HG02642 (cell line): ENCODE results near the gene ZSCAN9.

Source experiments
- ATAC-seq: cut with Tn5 transposase; IDR thresholded peaks from one replicate; pipeline ENCODE4 v1.9.1; 2021; ENCODE audit warnings: mild to moderate bottlenecking; ENCODE audit not compliant: unreplicated experiment, poor library complexity

The ZSCAN9 gene

GRCh38 chr6:28225056-28225834 is at the start of gene ZSCAN9:
ZSCAN9 (plus strand) TSS chr6:28225275; CDS start chr6:28227085, 1,810 bp downstream.
- peak; percentile 92 for ATAC-seq

DNA sequence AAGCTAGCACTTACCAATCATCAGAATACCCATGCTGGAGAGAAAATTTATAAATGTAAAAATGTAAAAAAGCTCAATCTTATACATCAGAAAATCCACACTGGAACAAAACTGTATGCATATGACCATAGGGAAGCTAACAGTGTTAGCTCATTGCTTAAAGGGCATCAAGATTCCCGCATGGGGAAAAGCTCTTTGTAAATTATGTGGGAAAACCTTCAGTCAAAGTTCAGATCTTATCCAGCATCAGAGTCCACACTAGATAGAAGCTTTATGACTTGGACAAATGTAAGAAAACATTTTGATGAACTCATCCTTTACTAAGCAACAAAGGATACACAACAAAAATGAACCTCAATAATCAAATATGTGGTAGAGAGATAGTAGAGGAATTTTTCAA is 48.7 kb upstream of the ZSCAN9 start:
- no peak for ATAC-seq

- ATAC-seq, result no peak
Measured at GRCh38 chr6:28182255-28182654, 42.8 kb upstream of the ZSCAN9 start.

DNA sequence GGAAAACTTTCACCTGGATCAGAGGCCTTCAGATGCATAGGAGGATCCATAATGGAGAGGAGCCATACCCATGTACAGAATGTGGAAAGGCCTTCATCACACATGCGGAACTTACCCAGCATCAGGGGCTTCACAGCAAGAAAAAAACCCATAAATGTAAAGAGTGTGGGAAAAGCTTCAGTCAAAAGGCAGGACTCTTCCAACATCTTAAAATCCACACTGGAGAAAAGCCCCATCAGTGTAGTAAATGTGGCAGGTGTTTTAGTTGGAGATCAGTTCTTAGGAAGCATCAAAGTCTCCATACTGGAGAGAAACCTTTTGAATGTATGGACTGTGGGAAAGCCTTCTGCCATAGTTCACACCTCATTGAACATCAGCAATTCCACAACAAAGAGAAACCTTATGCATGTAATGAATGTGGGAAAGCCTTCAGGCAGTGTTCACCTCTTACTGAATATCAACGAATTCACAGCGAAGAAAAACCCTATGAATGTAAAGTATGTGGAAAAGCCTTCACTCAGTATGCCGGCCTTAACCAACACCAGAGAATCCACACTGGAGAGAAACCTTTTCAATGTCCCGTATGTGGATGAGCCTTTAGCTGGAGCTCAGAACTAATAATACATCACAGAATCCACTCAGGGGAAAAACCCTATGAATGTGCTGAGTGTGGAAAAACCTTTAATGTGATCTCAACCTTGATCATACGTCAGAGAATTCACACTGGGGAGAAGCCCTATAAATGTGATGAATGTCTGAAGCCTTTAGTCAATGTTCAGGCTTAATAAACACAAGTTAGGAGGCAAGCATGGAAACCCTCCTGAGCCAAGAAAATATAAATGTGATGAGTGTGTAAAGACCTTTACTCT is 36.7 kb upstream of the ZSCAN9 start:
- no peak for ATAC-seq

GRCh38 chr6:28200020-28200419 is 25.1 kb upstream of the ZSCAN9 start:
- ATAC-seq, result no peak

DNA sequence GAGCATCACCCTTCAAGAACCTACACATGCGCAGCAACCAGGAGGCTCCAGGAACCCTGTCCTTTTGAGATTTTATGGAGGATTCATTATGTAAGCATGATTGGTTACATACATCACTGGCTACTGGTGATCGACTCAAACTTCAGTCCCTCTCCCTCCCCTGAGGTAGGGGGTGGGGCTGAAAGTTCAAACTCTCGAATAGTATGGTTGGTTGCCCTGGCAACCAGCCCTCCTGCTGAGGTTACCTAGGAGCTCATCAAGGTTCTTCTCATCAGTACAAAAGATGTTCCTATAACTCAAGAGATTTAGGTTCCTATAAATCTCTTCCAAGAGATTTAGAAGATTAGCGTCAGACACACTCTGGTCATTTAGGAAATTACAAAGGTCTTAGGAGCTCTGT is 21.9 kb upstream of the ZSCAN9 start:
- ATAC-seq, result no peak

GRCh38 chr6:28205879-28206278 is 19.2 kb upstream of the ZSCAN9 start:
- ATAC-seq, result no peak

- ATAC-seq, result no peak
Measured at GRCh38 chr6:28206527-28206926, 18.5 kb upstream of the ZSCAN9 start.

- no peak for ATAC-seq
Measured at GRCh38 chr6:28206928-28207509, 18.1 kb upstream of the ZSCAN9 start.

- ATAC-seq, result no peak
Measured at GRCh38 chr6:28207510-28208110, 17.5 kb upstream of the ZSCAN9 start.

DNA sequence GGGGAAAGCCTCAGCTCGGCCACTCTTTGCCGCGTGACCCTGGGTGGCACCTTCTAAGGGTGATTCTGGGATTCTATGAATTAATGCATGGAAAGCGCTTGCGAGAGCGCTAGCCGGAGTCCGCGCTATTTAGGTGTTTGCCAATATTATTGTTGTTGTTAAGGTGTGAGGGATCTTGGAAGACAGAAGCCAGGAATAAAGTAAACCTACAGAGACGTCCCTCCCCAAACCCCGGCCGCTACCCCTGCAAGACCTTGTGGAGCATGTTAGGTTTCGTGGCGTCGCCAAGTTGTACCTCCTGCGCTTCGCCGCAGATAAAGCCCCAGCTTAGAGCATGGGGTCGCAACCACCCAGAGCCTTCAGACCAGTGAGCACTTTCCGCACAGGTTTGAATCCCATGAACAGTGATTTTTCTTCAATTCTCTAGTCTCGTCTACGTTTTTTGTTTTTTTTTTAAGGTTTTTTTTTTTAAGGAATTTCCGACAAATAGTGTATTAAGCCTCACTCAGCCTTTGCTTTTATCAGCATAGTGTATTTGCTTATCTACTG is 16.9 kb upstream of the ZSCAN9 start:
- ATAC-seq, result no peak

DNA sequence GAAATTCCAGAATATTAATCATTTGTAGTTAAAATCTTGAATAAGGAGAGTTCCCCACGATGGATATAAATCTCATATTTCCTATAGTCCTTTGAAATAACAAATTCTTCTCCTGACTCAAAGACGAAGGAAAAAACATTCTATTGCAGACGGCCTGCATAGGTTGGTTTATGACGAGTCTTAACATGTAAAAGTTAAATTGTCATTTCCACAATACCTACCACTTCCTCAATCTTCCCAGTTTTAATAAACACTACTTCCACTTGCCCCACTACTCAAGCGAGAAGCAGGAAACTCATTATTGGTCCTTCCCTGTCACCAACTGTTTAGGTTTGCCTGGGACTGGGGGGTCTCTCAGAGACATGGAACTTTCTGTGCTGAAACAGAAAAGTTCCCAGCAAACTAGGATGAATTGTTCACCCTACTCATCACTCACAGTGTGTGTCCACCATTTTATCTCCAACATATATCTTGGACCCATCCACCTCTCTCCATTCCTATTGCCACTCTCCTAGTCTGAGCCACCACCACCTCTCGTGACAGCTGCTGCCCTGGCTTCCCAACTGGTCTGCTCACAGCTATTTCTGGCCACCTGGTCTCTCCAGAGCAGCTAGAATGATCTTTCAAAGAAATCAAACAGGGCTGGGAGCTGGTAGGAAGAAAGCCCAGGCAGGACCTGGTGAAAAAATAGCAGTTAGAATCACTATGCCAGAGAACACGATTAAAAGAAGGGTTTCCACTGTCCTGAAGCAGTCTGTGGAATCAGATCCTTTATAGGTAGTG is 15.1 kb upstream of the ZSCAN9 start:
- no peak for ATAC-seq

DNA sequence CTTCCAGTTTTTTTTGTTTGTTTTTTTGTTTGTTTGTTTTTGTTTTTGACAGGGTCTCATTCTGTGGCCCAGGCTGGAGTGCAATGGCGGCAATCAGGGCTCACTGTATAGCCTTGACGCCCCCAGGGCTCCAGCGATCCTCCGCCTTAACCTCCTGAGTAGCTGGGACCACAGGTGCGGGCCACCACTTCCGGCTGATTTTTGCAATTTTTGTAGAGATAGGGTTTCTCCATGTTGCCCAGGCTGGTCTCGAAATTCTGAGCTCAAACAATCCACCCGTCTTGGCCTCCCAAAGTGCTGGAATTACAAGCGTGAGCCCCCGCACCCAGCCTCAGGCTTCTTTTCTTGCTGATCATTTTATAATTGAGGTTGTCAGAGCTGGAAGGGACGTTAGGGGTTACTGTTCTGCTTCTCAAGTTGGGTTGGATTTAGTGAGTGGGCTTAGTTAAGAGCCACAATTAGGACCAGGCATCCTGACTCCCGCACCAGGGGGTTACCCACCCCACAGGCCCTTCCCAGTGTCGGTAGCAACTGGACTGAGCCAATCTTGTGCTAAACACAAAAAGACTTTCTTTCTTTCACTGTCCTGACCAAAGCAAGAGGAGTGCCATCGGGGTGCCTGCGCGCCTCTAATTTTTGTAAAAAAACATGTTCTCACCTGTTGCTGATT is 13.1 kb upstream of the ZSCAN9 start:
- peak; percentile 28 for ATAC-seq

DNA sequence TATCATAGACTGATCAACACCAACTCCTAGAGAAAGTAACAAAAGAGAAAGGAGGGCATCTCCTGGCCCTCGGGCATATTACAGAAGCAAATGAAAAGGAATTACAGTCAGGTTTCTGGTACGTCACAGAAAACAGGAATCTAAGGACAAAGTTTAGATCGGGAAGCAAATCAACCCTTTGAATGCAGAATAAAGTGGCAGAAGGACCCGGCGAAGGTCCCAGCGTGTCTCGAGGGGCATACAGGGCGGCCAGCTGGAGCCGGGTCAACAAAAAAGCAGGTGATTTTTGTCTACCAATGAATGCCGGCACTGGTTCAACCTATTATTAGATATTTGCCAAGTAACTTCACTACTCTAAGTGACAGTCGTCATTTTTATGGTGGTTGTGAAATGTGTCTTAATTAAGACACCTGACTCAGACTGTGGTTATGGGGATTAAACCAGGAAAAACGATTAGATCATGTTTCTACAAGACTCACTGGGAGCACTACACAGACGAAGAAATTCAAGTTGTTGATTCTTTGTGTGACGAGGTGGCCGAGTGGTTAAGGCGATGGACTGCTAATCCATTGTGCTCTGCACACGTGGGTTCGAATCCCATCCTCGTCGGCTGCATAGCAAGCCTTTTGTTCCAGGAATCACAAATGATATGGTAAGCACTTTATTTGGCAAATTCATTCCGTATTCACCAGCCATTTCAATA is 12.4 kb upstream of the ZSCAN9 start:
- ATAC-seq, result peak; percentile 56

- no peak for ATAC-seq
Measured at GRCh38 chr6:28213213-28213523, 11.9 kb upstream of the ZSCAN9 start.

GRCh38 chr6:28215425-28215824 is 9.7 kb upstream of the ZSCAN9 start:
- no peak for ATAC-seq

DNA sequence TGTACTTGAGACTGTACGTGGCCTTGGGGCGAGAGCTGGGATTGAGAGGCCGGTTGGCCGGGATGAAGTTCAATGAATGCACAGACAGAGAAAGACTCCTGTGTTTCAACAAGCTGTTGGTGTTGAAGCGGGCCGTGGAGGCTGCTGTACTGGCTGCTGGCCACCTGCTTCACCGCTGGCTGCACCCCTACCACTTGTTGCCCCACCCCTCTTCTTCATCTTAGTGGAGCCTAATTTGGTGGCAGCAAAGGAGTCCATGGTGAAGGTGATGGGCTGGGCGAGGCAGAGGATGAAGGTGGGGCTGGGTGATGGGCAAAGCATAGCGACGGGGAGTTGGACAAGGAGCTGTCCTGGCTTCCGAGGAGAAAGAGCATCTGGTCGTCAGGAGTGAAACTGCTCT is 7.2 kb upstream of the ZSCAN9 start:
- no peak for ATAC-seq

DNA sequence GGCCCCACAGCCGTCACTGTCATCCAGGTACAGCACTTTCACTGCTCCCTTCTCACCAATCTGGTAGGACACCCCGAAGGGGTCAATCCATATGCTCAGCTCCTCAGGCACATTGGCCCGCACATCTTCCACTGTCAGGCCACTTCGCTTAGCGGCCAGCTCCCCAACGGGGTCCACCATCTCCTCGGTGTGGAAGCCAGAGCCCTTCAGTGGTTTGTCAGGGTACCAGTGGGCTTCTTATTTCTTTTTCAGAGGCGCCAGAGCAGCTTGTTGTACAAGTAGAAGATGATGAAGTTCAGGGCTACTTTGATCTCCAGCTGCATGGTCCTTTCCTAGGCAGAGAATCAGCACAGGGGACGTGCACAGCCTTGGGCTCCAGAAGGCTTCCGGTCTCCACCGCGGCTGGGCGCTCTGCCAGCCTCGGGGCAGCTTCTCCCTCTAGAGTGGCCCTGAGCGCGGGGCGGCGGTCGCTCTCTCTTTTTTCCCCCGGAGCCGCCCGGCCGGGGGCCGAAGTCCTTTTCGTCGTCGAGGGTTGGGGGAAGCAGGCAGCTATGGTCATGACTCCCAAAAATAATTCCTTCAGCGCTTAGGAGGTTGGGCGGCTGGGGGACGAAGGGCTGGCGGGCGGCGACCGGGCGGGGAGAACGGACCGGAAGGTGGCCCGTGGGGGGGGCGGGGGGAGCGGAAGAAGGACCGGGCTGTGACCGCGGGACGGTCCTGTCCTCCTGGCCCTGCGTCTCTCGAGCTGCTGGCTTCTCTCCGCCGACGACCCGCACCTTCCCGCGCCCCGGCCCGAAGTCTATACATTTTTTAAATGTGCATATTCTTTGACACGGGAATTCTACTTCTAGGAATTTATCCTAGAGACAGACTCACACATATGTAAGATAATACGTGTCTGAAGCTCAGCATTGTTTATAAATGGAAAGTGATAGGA is 6.5 kb upstream of the ZSCAN9 start:
- ATAC-seq, result peak; percentile 70
